ENCODE data around the gene CNTN1. TPM values are rescaled to one million over a fixed set of nuclear protein-coding genes. Genes with fewer than 3 reads are reported as not detected.

Gene CNTN1
- total RNA-seq, 2 donors from 2014 or later = not detected

GRCh38 chr12:40760821-40761220 is 68.6 kb downstream of the CNTN1 start:
- DNase-seq (no peak), ATAC-seq (no peak)
- Mint-ChIP-seq H3K4me1 (no peaks in the 10 kb centered on the region), H3K27ac (no peak overlapping the region), H3K4me3 (no peak overlapping the region), H3K36me3 (ENCODE audit: low read depth) (no peaks in the 10 kb centered on the region), H3K27me3 (no peaks in the 10 kb centered on the region)
- no peaks in the 10 kb centered on the region for H3K9me3 ChIP-seq (ENCODE audit: control insufficient read depth, low read length, poor library complexity, severe bottlenecking)

GRCh38 chr12:40762072-40762471 is 69.8 kb downstream of the CNTN1 start:
- no peaks in the 10 kb centered on the region for H3K27me3 Mint-ChIP-seq
- H3K4me1 Mint-ChIP-seq = no peaks in the 10 kb centered on the region
- no peaks in the 10 kb centered on the region for H3K9me3 ChIP-seq (ENCODE audit: control insufficient read depth, low read length, poor library complexity, severe bottlenecking)
- H3K36me3 Mint-ChIP-seq (ENCODE audit: low read depth) = no peaks in the 10 kb centered on the region
- ATAC-seq (no peak), DNase-seq (no peak)
- no peak overlapping the region for H3K27ac Mint-ChIP-seq
- H3K4me3 Mint-ChIP-seq = no peak overlapping the region

- Mint-ChIP-seq H3K4me3 (no peak overlapping the region), H3K36me3 (ENCODE audit: low read depth) (no peaks in the 10 kb centered on the region), H3K27ac (no peak overlapping the region), H3K27me3 (no peaks in the 10 kb centered on the region), H3K4me1 (no peaks in the 10 kb centered on the region)
- no peak for ATAC-seq
- no peak for DNase-seq
- H3K9me3 ChIP-seq (ENCODE audit: control insufficient read depth, low read length, poor library complexity, severe bottlenecking) = no peaks in the 10 kb centered on the region
Measured at GRCh38 chr12:40768125-40768864, 76.1 kb downstream of the CNTN1 start.

GRCh38 chr12:40769846-40770245 is 77.6 kb downstream of the CNTN1 start:
- H3K9me3 ChIP-seq (ENCODE audit: control insufficient read depth, low read length, poor library complexity, severe bottlenecking) = no peaks in the 10 kb centered on the region
- Mint-ChIP-seq H3K36me3 (ENCODE audit: low read depth) (no peaks in the 10 kb centered on the region), H3K27ac (no peak overlapping the region), H3K27me3 (no peaks in the 10 kb centered on the region), H3K4me3 (no peak overlapping the region), H3K4me1 (no peaks in the 10 kb centered on the region)
- ATAC-seq (no peak), DNase-seq (no peak)

GRCh38 chr12:40770781-40771180 is 78.5 kb downstream of the CNTN1 start:
- H3K4me1 Mint-ChIP-seq = no peaks in the 10 kb centered on the region
- no peaks in the 10 kb centered on the region for H3K36me3 Mint-ChIP-seq (ENCODE audit: low read depth)
- no peak overlapping the region for H3K27ac Mint-ChIP-seq
- H3K4me3 Mint-ChIP-seq = no peak overlapping the region
- no peaks in the 10 kb centered on the region for H3K27me3 Mint-ChIP-seq
- no peak for DNase-seq
- H3K9me3 ChIP-seq (ENCODE audit: control insufficient read depth, low read length, poor library complexity, severe bottlenecking) = no peaks in the 10 kb centered on the region
- ATAC-seq = no peak

GRCh38 chr12:40775661-40776060 is 83.4 kb downstream of the CNTN1 start:
- DNase-seq (no peak), ATAC-seq (no peak)
- Mint-ChIP-seq H3K27ac (no peak overlapping the region), H3K4me3 (no peak overlapping the region), H3K4me1 (no peaks in the 10 kb centered on the region), H3K27me3 (no peaks in the 10 kb centered on the region), H3K36me3 (ENCODE audit: low read depth) (no peaks in the 10 kb centered on the region)
- no peaks in the 10 kb centered on the region for H3K9me3 ChIP-seq (ENCODE audit: control insufficient read depth, low read length, poor library complexity, severe bottlenecking)

- Mint-ChIP-seq H3K4me3 (no peak overlapping the region), H3K4me1 (no peaks in the 10 kb centered on the region), H3K27ac (no peak overlapping the region), H3K36me3 (ENCODE audit: low read depth) (no peaks in the 10 kb centered on the region), H3K27me3 (no peaks in the 10 kb centered on the region)
- no peaks in the 10 kb centered on the region for H3K9me3 ChIP-seq (ENCODE audit: control insufficient read depth, low read length, poor library complexity, severe bottlenecking)
- DNase-seq (no peak), ATAC-seq (no peak)
Measured at GRCh38 chr12:40784102-40784501, 91.9 kb downstream of the CNTN1 start.

GRCh38 chr12:40788276-40788675 is 96.0 kb downstream of the CNTN1 start:
- no peaks in the 10 kb centered on the region for H3K27me3 Mint-ChIP-seq
- no peak overlapping the region for H3K4me3 Mint-ChIP-seq
- no peaks in the 10 kb centered on the region for H3K4me1 Mint-ChIP-seq
- DNase-seq = no peak
- no peaks in the 10 kb centered on the region for H3K36me3 Mint-ChIP-seq (ENCODE audit: low read depth)
- ATAC-seq = no peak
- no peak overlapping the region for H3K27ac Mint-ChIP-seq
- no peaks in the 10 kb centered on the region for H3K9me3 ChIP-seq (ENCODE audit: control insufficient read depth, low read length, poor library complexity, severe bottlenecking)

- H3K27me3 Mint-ChIP-seq = no peaks in the 10 kb centered on the region
- H3K9me3 ChIP-seq (ENCODE audit: control insufficient read depth, low read length, poor library complexity, severe bottlenecking) = no peaks in the 10 kb centered on the region
- DNase-seq (no peak), ATAC-seq (no peak)
- no peaks in the 10 kb centered on the region for H3K4me1 Mint-ChIP-seq
- no peak overlapping the region for H3K27ac Mint-ChIP-seq
- H3K36me3 Mint-ChIP-seq (ENCODE audit: low read depth) = no peaks in the 10 kb centered on the region
- H3K4me3 Mint-ChIP-seq = no peak overlapping the region
Measured at GRCh38 chr12:40792792-40793386, 100.7 kb downstream of the CNTN1 start.

GRCh38 chr12:40793471-40793870 is 101.2 kb downstream of the CNTN1 start:
- DNase-seq = no peak
- Mint-ChIP-seq H3K4me3 (no peak overlapping the region), H3K27me3 (no peaks in the 10 kb centered on the region), H3K27ac (no peak overlapping the region), H3K4me1 (no peaks in the 10 kb centered on the region), H3K36me3 (ENCODE audit: low read depth) (no peaks in the 10 kb centered on the region)
- no peak for ATAC-seq
- no peaks in the 10 kb centered on the region for H3K9me3 ChIP-seq (ENCODE audit: control insufficient read depth, low read length, poor library complexity, severe bottlenecking)

- Mint-ChIP-seq H3K27me3 (no peaks in the 10 kb centered on the region), H3K4me3 (no peak overlapping the region), H3K4me1 (no peaks in the 10 kb centered on the region), H3K27ac (no peak overlapping the region), H3K36me3 (ENCODE audit: low read depth) (no peaks in the 10 kb centered on the region)
- no peak for ATAC-seq
- DNase-seq = no peak
- H3K9me3 ChIP-seq (ENCODE audit: control insufficient read depth, low read length, poor library complexity, severe bottlenecking) = no peaks in the 10 kb centered on the region
Measured at GRCh38 chr12:40794087-40794486, 101.8 kb downstream of the CNTN1 start.

GRCh38 chr12:40801082-40801481 is 108.8 kb downstream of the CNTN1 start:
- Mint-ChIP-seq H3K4me3 (no peak overlapping the region), H3K27ac (no peak overlapping the region), H3K4me1 (no peaks in the 10 kb centered on the region), H3K27me3 (no peaks in the 10 kb centered on the region), H3K36me3 (ENCODE audit: low read depth) (no peaks in the 10 kb centered on the region)
- DNase-seq = no peak
- H3K9me3 ChIP-seq (ENCODE audit: control insufficient read depth, low read length, poor library complexity, severe bottlenecking) = no peaks in the 10 kb centered on the region
- ATAC-seq = no peak

GRCh38 chr12:40801861-40802260 is 109.6 kb downstream of the CNTN1 start:
- no peak overlapping the region for H3K4me3 Mint-ChIP-seq
- no peaks in the 10 kb centered on the region for H3K4me1 Mint-ChIP-seq

GRCh38 chr12:40802656-40803055 is 110.4 kb downstream of the CNTN1 start:
- H3K27me3 Mint-ChIP-seq = no peaks in the 10 kb centered on the region
- ATAC-seq (no peak), DNase-seq (no peak)
- H3K36me3 Mint-ChIP-seq (ENCODE audit: low read depth) = no peaks in the 10 kb centered on the region
- H3K27ac Mint-ChIP-seq = no peak overlapping the region
- H3K4me3 Mint-ChIP-seq = no peak overlapping the region
- no peaks in the 10 kb centered on the region for H3K9me3 ChIP-seq (ENCODE audit: control insufficient read depth, low read length, poor library complexity, severe bottlenecking)
- no peaks in the 10 kb centered on the region for H3K4me1 Mint-ChIP-seq

More at GRCh38 chr12:40801861-40802260, 109.6 kb downstream of the CNTN1 start:
- H3K27ac Mint-ChIP-seq = no peak overlapping the region
- ATAC-seq (no peak), DNase-seq (no peak)
- H3K27me3 Mint-ChIP-seq = no peaks in the 10 kb centered on the region
- H3K36me3 Mint-ChIP-seq (ENCODE audit: low read depth) = no peaks in the 10 kb centered on the region
- no peaks in the 10 kb centered on the region for H3K9me3 ChIP-seq (ENCODE audit: control insufficient read depth, low read length, poor library complexity, severe bottlenecking)
